GM10847 (cell line): ENCODE results near the gene CAMK2G.
A peak's percentile ranks its signal among the peaks of the same experiment; 100 is the strongest.

ENCODE experiments used
- POLR2A ChIP-seq: IDR thresholded peaks from 2 replicates; pipeline ENCODE4 v1.6.1; 2011; ENCODE audit not compliant: insufficient read length; ENCODE audit errors: extremely low read depth

The CAMK2G gene

GRCh38 chr10:73874267-73875138 is at the start of gene CAMK2G:
TSS of gene CAMK2G (minus strand) at chr10:73874555. CDS start at chr10:73874461, 94 bp downstream.
- TF ChIP-seq POLR2A = peak; percentile 23

- no peak for TF ChIP-seq POLR2A
These were observed 48.4 kb upstream of the CAMK2G start for GRCh38 chr10:73922864-73923133.

GRCh38 chr10:73922007-73922863 is 47.9 kb upstream of the CAMK2G start:
- no peak for TF ChIP-seq POLR2A

- no peak for TF ChIP-seq POLR2A
These were observed 45.7 kb upstream of the CAMK2G start for GRCh38 chr10:73920089-73920488.

- TF ChIP-seq POLR2A = no peak
These were observed 43.4 kb upstream of the CAMK2G start for GRCh38 chr10:73917566-73918305.

- TF ChIP-seq POLR2A = no peak
These were observed 42.6 kb upstream of the CAMK2G start for GRCh38 chr10:73916761-73917470.

- no peak for TF ChIP-seq POLR2A
These were observed 41.0 kb upstream of the CAMK2G start for GRCh38 chr10:73915206-73915851.

- no peak for TF ChIP-seq POLR2A
These were observed 39.7 kb upstream of the CAMK2G start for GRCh38 chr10:73914036-73914435.

- TF ChIP-seq POLR2A = no peak
These were observed 37.2 kb upstream of the CAMK2G start for GRCh38 chr10:73911553-73912004.

GRCh38 chr10:73910764-73911552 is 36.6 kb upstream of the CAMK2G start, which contains the start of gene PLAU:
TSS of gene PLAU (plus strand) at chr10:73911132. CDS start at chr10:73911556, 424 bp downstream.
- TF ChIP-seq POLR2A = no peak

GRCh38 chr10:73910401-73910763 is 36.0 kb upstream of the CAMK2G start:
- no peak for TF ChIP-seq POLR2A

GRCh38 chr10:73909540-73910115 is 35.3 kb upstream of the CAMK2G start:
- TF ChIP-seq POLR2A = no peak

- TF ChIP-seq POLR2A = no peak
These were observed 34.6 kb upstream of the CAMK2G start for GRCh38 chr10:73908853-73909539.
